Fibroblast of lung (primary cell): ENCODE measurements around the gene HSPA5. TPM values are rescaled to one million over a fixed set of nuclear protein-coding genes. Genes with fewer than 3 reads are reported as not detected.

Experiments
- polyA plus RNA-seq, 2 donors: library from polyadenylated mRNA; depleted of rRNA in 1 of 2; stranded (reverse) in 1 of 2; unstranded in 1 of 2; fragments of >200 nt; gene quantifications; 2 replicates each; pipeline ENCODE4 v1.2.1, GENCODE V29; 2011 to 2012; ENCODE audit warnings: missing spikeins in 1 of 2
- total RNA-seq: library from RNA; depleted of rRNA; stranded (reverse); fragments of >200 nt; gene quantifications from 2 replicates; pipeline ENCODE4 v1.2.1, GENCODE V29; 2014

Gene HSPA5
- total and polyA plus RNA-seq, 2 donors (not counting 1 experiment from before 2014, with no cell fraction given): 339 to 482 TPM

Other genes with a start within 250 kb of the HSPA5 start
- gene SCAI, start 97.8 kb downstream of the HSPA5 start, total RNA-seq: 6.9 and 9.7 TPM in 2 replicates
- gene SCAI, start 97.8 kb downstream of the HSPA5 start, polyA plus RNA-seq: 5.4 and 5.8 TPM in 2 replicates
- 11.6 and 12.7 TPM in 2 replicates for gene PPP6C, start 51.5 kb downstream of the HSPA5 start, total RNA-seq
- 37.1 and 47.9 TPM in 2 replicates for gene PPP6C, start 51.5 kb downstream of the HSPA5 start, polyA plus RNA-seq
- 37.3 and 37.8 TPM in 2 replicates for gene RABEPK, start 40.8 kb downstream of the HSPA5 start, total RNA-seq
- 29.8 and 32.6 TPM in 2 replicates for gene RABEPK, start 40.8 kb downstream of the HSPA5 start, polyA plus RNA-seq
- 54.7 and 72.3 TPM in 2 replicates for gene GAPVD1, start 20.5 kb upstream of the HSPA5 start, total RNA-seq
- 22.5 and 23.0 TPM in 2 replicates for gene GAPVD1, start 20.5 kb upstream of the HSPA5 start, polyA plus RNA-seq